Central memory CD8-positive, alpha-beta T cell (primary cell): ENCODE results near the gene CORO1C.
"Not testable (repeated sequence)": the region's sequence is repeated elsewhere in the genome, so short reads cannot be mapped to it uniquely, and the experiment has no call there.

Experiments
- ATAC-seq: fragments of 150-1000 bp; cut with Tn5 transposase; replicated peaks from 2 replicates; pipeline ENCODE4 v1.10.0; 2022; ENCODE audit warnings: mild to moderate bottlenecking, moderate FRiP score, moderate number of reproducible peaks; ENCODE audit not compliant: poor library complexity, severe bottlenecking; ENCODE audit errors: extremely low read depth
- DNase-seq, 2 donors: peaks; one replicate each; pipeline ENCODE4 v3.0.0; 2021; ENCODE audit warnings: low spot score in 2 of 2
- H3K27ac Mint-ChIP-seq: one replicate; pipeline ENCODE4 v1.8.0; 2022; ENCODE audit warnings: low read depth, mild to moderate bottlenecking, moderate library complexity, mixed read lengths
- H3K27me3 Mint-ChIP-seq: one replicate; pipeline ENCODE4 v1.8.0; 2022; ENCODE audit warnings: mixed read lengths
- H3K36me3 Mint-ChIP-seq: one replicate; pipeline ENCODE4 v1.8.0; 2022; ENCODE audit warnings: mild to moderate bottlenecking, moderate library complexity, mixed read lengths; ENCODE audit not compliant: insufficient read depth
- H3K4me1 Mint-ChIP-seq: one replicate; pipeline ENCODE4 v1.8.0; 2022; ENCODE audit warnings: mixed read lengths
- H3K4me3 Mint-ChIP-seq: one replicate; pipeline ENCODE4 v1.8.0; 2022; ENCODE audit warnings: mild to moderate bottlenecking, moderate library complexity, mixed read lengths
- H3K9me3 Mint-ChIP-seq: one replicate; pipeline ENCODE4 v1.8.0; 2022; ENCODE audit warnings: mixed read lengths

CORO1C gene

GRCh38 chr12:108766294-108766693 lies 35.0 kb upstream of the CORO1C start:
- Mint-ChIP-seq H3K27ac (no peak overlapping the region), H3K27me3 (peaks cover 8% of the 10 kb centered on the region), H3K9me3 (no peaks in the 10 kb centered on the region), H3K4me1 (no peaks in the 10 kb centered on the region), H3K4me3 (no peak overlapping the region), H3K36me3 (no peaks in the 10 kb centered on the region)
- DNase-seq: no peak
- no peak for ATAC-seq

- Mint-ChIP-seq H3K9me3 (no peaks in the 10 kb centered on the region), H3K27ac (no peak overlapping the region), H3K4me3 (no peak overlapping the region), H3K27me3 (peaks cover under 1% of the 10 kb centered on the region), H3K36me3 (no peaks in the 10 kb centered on the region), H3K4me1 (no peaks in the 10 kb centered on the region)
- ATAC-seq (no peak), DNase-seq (no peak)
These were observed 34.0 kb upstream of the CORO1C start for GRCh38 chr12:108765289-108765764.

- Mint-ChIP-seq H3K36me3 (no peaks in the 10 kb centered on the region), H3K27me3 (no peaks in the 10 kb centered on the region), H3K9me3 (no peaks in the 10 kb centered on the region), H3K4me3 (no peak overlapping the region), H3K4me1 (no peaks in the 10 kb centered on the region), H3K27ac (no peak overlapping the region)
- ATAC-seq (no peak), DNase-seq (no peak)
These were observed 33.4 kb upstream of the CORO1C start for GRCh38 chr12:108764540-108765288.

- DNase-seq: no peak
- ATAC-seq: no peak
- H3K27me3 Mint-ChIP-seq: no peaks in the 10 kb centered on the region
- H3K27ac Mint-ChIP-seq: no peak overlapping the region
- H3K4me1 Mint-ChIP-seq: no peaks in the 10 kb centered on the region
- H3K36me3 Mint-ChIP-seq: no peaks in the 10 kb centered on the region
- H3K4me3 Mint-ChIP-seq: no peak overlapping the region
- H3K9me3 Mint-ChIP-seq: no peaks in the 10 kb centered on the region
These were observed 29.9 kb upstream of the CORO1C start for GRCh38 chr12:108761226-108761625.

GRCh38 chr12:108759924-108760323 lies 28.6 kb upstream of the CORO1C start:
- Mint-ChIP-seq H3K9me3 (no peaks in the 10 kb centered on the region), H3K4me3 (no peak overlapping the region), H3K27me3 (no peaks in the 10 kb centered on the region), H3K4me1 (no peaks in the 10 kb centered on the region), H3K27ac (no peak overlapping the region), H3K36me3 (no peaks in the 10 kb centered on the region)
- ATAC-seq (no peak), DNase-seq (no peak)

GRCh38 chr12:108757856-108758255 lies 26.5 kb upstream of the CORO1C start:
- no peaks in the 10 kb centered on the region for H3K27me3 Mint-ChIP-seq
- ATAC-seq: no peak
- no peak overlapping the region for H3K27ac Mint-ChIP-seq
- no peaks in the 10 kb centered on the region for H3K4me1 Mint-ChIP-seq
- no peaks in the 10 kb centered on the region for H3K36me3 Mint-ChIP-seq
- H3K4me3 Mint-ChIP-seq: no peak overlapping the region
- no peak for DNase-seq
- no peaks in the 10 kb centered on the region for H3K9me3 Mint-ChIP-seq

- H3K4me1 Mint-ChIP-seq: no peaks in the 10 kb centered on the region
- DNase-seq (no peak), ATAC-seq (no peak)
- no peaks in the 10 kb centered on the region for H3K9me3 Mint-ChIP-seq
- H3K4me3 Mint-ChIP-seq: no peak overlapping the region
- H3K36me3 Mint-ChIP-seq: no peaks in the 10 kb centered on the region
- no peak overlapping the region for H3K27ac Mint-ChIP-seq
- no peaks in the 10 kb centered on the region for H3K27me3 Mint-ChIP-seq
These were observed 25.1 kb upstream of the CORO1C start for GRCh38 chr12:108756421-108756820.

GRCh38 chr12:108755481-108755880 lies 24.2 kb upstream of the CORO1C start:
- DNase-seq: no peak
- H3K27me3 Mint-ChIP-seq: no peaks in the 10 kb centered on the region
- no peaks in the 10 kb centered on the region for H3K4me1 Mint-ChIP-seq
- H3K9me3 Mint-ChIP-seq: no peaks in the 10 kb centered on the region
- no peaks in the 10 kb centered on the region for H3K36me3 Mint-ChIP-seq
- H3K27ac Mint-ChIP-seq: no peak overlapping the region
- H3K4me3 Mint-ChIP-seq: no peak overlapping the region
- ATAC-seq: no peak

- ATAC-seq: no peak
- Mint-ChIP-seq H3K27ac (peak overlapping the region; percentile 58), H3K4me3 (no peak overlapping the region)
These were observed 22.7 kb upstream of the CORO1C start for GRCh38 chr12:108753976-108754375.

GRCh38 chr12:108752387-108752786 lies 21.1 kb upstream of the CORO1C start:
- H3K36me3 Mint-ChIP-seq: no peaks in the 10 kb centered on the region
- no peaks in the 10 kb centered on the region for H3K27me3 Mint-ChIP-seq
- DNase-seq (no peak), ATAC-seq (no peak)
- no peak overlapping the region for H3K4me3 Mint-ChIP-seq
- H3K27ac Mint-ChIP-seq: no peak overlapping the region
- H3K4me1 Mint-ChIP-seq: no peaks in the 10 kb centered on the region
- H3K9me3 Mint-ChIP-seq: no peaks in the 10 kb centered on the region

More at GRCh38 chr12:108753976-108754375, 22.7 kb upstream of the CORO1C start:
- H3K27me3 Mint-ChIP-seq: no peaks in the 10 kb centered on the region
- H3K4me1 Mint-ChIP-seq: no peaks in the 10 kb centered on the region
- H3K36me3 Mint-ChIP-seq: no peaks in the 10 kb centered on the region
- no peaks in the 10 kb centered on the region for H3K9me3 Mint-ChIP-seq
- no peak for DNase-seq

GRCh38 chr12:108751821-108752220 lies 20.5 kb upstream of the CORO1C start:
- Mint-ChIP-seq H3K4me1 (no peaks in the 10 kb centered on the region), H3K27ac (no peak overlapping the region), H3K36me3 (no peaks in the 10 kb centered on the region), H3K9me3 (no peaks in the 10 kb centered on the region), H3K27me3 (no peaks in the 10 kb centered on the region), H3K4me3 (no peak overlapping the region)
- ATAC-seq (no peak), DNase-seq (no peak)

GRCh38 chr12:108751003-108751402 lies 19.7 kb upstream of the CORO1C start:
- H3K9me3 Mint-ChIP-seq, H3K4me1 Mint-ChIP-seq, DNase-seq, H3K36me3 Mint-ChIP-seq, H3K27ac Mint-ChIP-seq, H3K27me3 Mint-ChIP-seq, H3K4me3 Mint-ChIP-seq, ATAC-seq: not testable (repeated sequence)

- H3K9me3 Mint-ChIP-seq: no peaks in the 10 kb centered on the region
- H3K27me3 Mint-ChIP-seq: no peaks in the 10 kb centered on the region
- H3K4me1 Mint-ChIP-seq: no peaks in the 10 kb centered on the region
- ATAC-seq: no peak
- H3K4me3 Mint-ChIP-seq: no peak overlapping the region
- no peak overlapping the region for H3K27ac Mint-ChIP-seq
- H3K36me3 Mint-ChIP-seq: no peaks in the 10 kb centered on the region
- no peak for DNase-seq
These were observed 19.2 kb upstream of the CORO1C start for GRCh38 chr12:108750526-108750925.
